CD4-positive, alpha-beta T cell (primary cell): ENCODE measurements around the gene CAMK4. TPM values are rescaled to one million over a fixed set of nuclear protein-coding genes. Genes with fewer than 3 reads are reported as not detected.

Experiments used
- ATAC-seq: fragments of 200-7000 bp; cut with Tn5 transposase; one replicate; pipeline ENCODE4 v1.10.0; 2022; ENCODE audit warnings: mild to moderate bottlenecking; ENCODE audit not compliant: poor library complexity
- CTCF ChIA-PET: fragments of 350-600 bp; sonication (Branson Sonifier 250); formaldehyde crosslinking; loops from one replicate; lab custom pipeline; 2021; ENCODE audit warnings: antibody characterized with exemption, inconsistent platforms; lab: Charles Lee
- POLR2A ChIA-PET: fragments of 350-600 bp; sonication (Branson Sonifier 250); formaldehyde crosslinking; loops from one replicate; lab custom pipeline; 2021; ENCODE audit warnings: antibody characterized with exemption, inconsistent platforms; lab: Charles Lee
- DNase-seq, 14 experiments: peaks; one replicate each; pipeline ENCODE4 v3.0.0-alpha.2; 2013 to 2020; ENCODE audit warnings: mixed read lengths in 2 of 14
- H3K27ac ChIP-seq, 2 donors: one replicate each; pipeline versions ENCODE4 v1.5.1 to v1.7.0; 2013; ENCODE audit warnings: low read length in 2 of 2, low read depth in 1 of 2, mild to moderate bottlenecking in 1 of 2
- H3K27me3 ChIP-seq, 2 experiments: 1 replicate in 1 of 2; 2 replicates in 1 of 2; pipeline versions ENCODE4 v1.6.1 to v1.7.0; 2013; ENCODE audit warnings: low read length in 2 of 2, control low read depth in 1 of 2, mild to moderate bottlenecking in 1 of 2, moderate library complexity in 1 of 2; ENCODE audit not compliant: insufficient read depth in 2 of 2, control insufficient read depth in 1 of 2
- H3K36me3 ChIP-seq: one replicate; pipeline ENCODE4 v1.6.1; 2013; ENCODE audit warnings: low read length, control low read depth; ENCODE audit not compliant: insufficient read depth
- H3K4me1 ChIP-seq: one replicate; pipeline ENCODE4 v1.6.1; 2013; ENCODE audit warnings: low read length, control low read depth; ENCODE audit not compliant: insufficient read depth
- H3K4me3 ChIP-seq: one replicate; pipeline ENCODE4 v1.5.1; 2013; ENCODE audit warnings: mild to moderate bottlenecking, low read length, moderate library complexity
- H3K9me3 ChIP-seq, 2 experiments: 1 replicate in 1 of 2; 2 replicates in 1 of 2; pipeline versions ENCODE4 v1.6.1 to v1.7.0; 2013; ENCODE audit warnings: low read length in 2 of 2, mild to moderate bottlenecking in 2 of 2, control low read depth in 1 of 2, moderate library complexity in 1 of 2; ENCODE audit not compliant: control insufficient read depth in 1 of 2, insufficient read depth in 1 of 2
- H3K27ac Mint-ChIP-seq: one replicate; pipeline ENCODE4 v1.8.0; 2020; ENCODE audit warnings: mixed read lengths
- H3K27me3 Mint-ChIP-seq: one replicate; pipeline ENCODE4 v1.8.0; 2021; ENCODE audit warnings: mixed read lengths
- H3K36me3 Mint-ChIP-seq: one replicate; pipeline ENCODE4 v1.8.0; 2021; ENCODE audit warnings: low read depth, mixed read lengths
- H3K4me1 Mint-ChIP-seq: one replicate; pipeline ENCODE4 v1.8.0; 2021; ENCODE audit warnings: low read depth, mixed read lengths
- H3K4me3 Mint-ChIP-seq: one replicate; pipeline ENCODE4 v1.8.0; 2020; ENCODE audit warnings: mild to moderate bottlenecking, mixed read lengths
- H3K9me3 Mint-ChIP-seq: one replicate; pipeline ENCODE4 v1.8.0; 2020; ENCODE audit warnings: mixed read lengths
- intact Hi-C, 2 experiments: fragments of 100-400 bp; cut with DNase I in 1 of 2; cut with micrococcal nuclease in 1 of 2; formaldehyde crosslinking; loops; one replicate each; pipeline versions ENCODE4 v1.15.1 to v1.9.0; 2023 to 2025; cut with DNase I, micrococcal nuclease
- total RNA-seq, 174 experiments: library from RNA in 2 of 174; stranded (reverse) in 2 of 174; gene quantifications; one replicate each; pipeline ENCODE4 v1.2.3 and lab custom pipeline; 2021 to 2026
- TF ChIP-seq, protein P1 (sequence below): fragments of 200-600 bp; IDR thresholded peaks from one replicate; pipeline ENCODE4 v1.8.0; 2022; ENCODE audit warnings: antibody characterized with exemption, mild to moderate bottlenecking

Gene CAMK4
- total RNA-seq, 2 experiments from 2014 or later, result 202 to 225 TPM

DNA sequence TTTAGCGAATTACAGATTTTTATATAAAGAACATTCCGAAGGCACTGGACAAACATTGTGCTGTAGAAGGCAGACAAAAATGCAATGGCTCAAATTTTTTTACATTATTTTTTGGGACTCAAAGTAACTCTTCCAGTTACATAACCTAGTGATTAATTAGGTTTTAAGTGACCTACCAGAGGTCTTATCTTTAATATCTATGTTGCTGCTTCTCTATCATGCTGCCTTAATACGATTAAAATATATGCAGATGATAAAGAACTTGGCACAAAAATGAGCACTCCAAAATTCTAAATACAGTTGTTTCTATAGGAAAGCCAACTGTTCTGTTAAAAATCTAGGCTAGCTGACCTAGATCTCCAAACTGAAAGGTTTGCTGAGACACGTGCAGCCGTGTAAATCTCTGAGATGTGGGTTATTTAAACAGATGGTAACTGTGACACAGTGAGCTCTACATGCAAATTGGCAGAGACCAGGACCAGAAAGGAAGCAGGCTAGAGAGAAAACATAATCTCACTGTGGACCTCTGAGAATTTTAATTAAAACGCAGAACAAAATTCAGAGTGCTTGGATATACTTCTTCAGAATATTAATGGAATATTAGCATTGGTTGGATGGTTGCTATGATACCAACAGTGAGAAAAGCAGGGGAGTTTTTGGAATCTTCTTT, 56.2 kb downstream of the CAMK4 start:
- peaks cover 90% of the 10 kb centered on the region for H3K4me1 Mint-ChIP-seq
- no peaks in the 10 kb centered on the region for H3K9me3 Mint-ChIP-seq
- no peaks in the 10 kb centered on the region for H3K27me3 Mint-ChIP-seq
- Histone ChIP-seq H3K9me3 (no peaks in the 10 kb centered on the region), H3K4me3 (no peak overlapping the region), H3K27me3 (no peaks in the 10 kb centered on the region), H3K4me1 (peaks cover 14% of the 10 kb centered on the region), H3K36me3 (no peaks in the 10 kb centered on the region), H3K27ac (no peak overlapping the region)
- TF ChIP-seq, protein P1, sequence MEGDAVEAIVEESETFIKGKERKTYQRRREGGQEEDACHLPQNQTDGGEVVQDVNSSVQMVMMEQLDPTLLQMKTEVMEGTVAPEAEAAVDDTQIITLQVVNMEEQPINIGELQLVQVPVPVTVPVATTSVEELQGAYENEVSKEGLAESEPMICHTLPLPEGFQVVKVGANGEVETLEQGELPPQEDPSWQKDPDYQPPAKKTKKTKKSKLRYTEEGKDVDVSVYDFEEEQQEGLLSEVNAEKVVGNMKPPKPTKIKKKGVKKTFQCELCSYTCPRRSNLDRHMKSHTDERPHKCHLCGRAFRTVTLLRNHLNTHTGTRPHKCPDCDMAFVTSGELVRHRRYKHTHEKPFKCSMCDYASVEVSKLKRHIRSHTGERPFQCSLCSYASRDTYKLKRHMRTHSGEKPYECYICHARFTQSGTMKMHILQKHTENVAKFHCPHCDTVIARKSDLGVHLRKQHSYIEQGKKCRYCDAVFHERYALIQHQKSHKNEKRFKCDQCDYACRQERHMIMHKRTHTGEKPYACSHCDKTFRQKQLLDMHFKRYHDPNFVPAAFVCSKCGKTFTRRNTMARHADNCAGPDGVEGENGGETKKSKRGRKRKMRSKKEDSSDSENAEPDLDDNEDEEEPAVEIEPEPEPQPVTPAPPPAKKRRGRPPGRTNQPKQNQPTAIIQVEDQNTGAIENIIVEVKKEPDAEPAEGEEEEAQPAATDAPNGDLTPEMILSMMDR, result no peak
- H3K36me3 Mint-ChIP-seq, result peaks cover 9% of the 10 kb centered on the region
- H3K4me3 Mint-ChIP-seq, result no peak overlapping the region
- ChIA-PET CTCF (interaction anchor here (1.2 to 7.9 kb wide), 5 partner anchors 35 to 123 kb away, joined by 3 to 61 read pairs (median 11); partner anchors contain the start of gene CAMK4), POLR2A (interaction anchor here (4.5 to 5.1 kb wide), 2 partner anchors 50 to 56 kb away, joined by 29 to 42 read pairs; partner anchors contain the start of gene CAMK4)
- intact Hi-C loops, result loop anchor here (5.0 to 10.0 kb wide), 3 partner anchors 54 to 867 kb away; no protein-coding TSS in a partner anchor
- DNase-seq (no peak), ATAC-seq (no peak)
- no peak overlapping the region for H3K27ac Mint-ChIP-seq

DNA sequence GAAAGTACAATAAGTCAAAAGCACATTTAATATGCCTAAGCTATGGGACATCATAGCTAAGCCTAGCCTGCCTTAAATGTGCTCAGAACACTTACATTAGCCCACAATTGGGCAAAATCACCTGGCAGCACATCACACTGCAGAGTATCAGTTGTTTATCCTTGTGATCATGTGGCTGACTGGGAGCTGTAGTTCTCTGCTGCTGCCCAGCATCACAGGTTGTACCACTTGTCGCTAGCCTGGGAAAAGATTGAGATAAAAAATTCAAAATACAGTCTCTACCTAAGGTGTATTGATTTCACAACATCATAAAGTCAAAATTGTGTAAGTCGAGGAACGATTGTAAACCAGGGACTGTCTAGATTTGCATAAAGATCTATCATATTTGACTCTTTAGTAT, 58.6 kb downstream of the CAMK4 start:
- DNase-seq, result no peak
- Histone ChIP-seq H3K9me3 (no peaks in the 10 kb centered on the region), H3K4me3 (no peak overlapping the region), H3K36me3 (no peaks in the 10 kb centered on the region), H3K4me1 (peaks cover 14% of the 10 kb centered on the region), H3K27me3 (no peaks in the 10 kb centered on the region), H3K27ac (no peak overlapping the region)
- H3K27me3 Mint-ChIP-seq, result no peaks in the 10 kb centered on the region
- H3K36me3 Mint-ChIP-seq, result peaks cover 20% of the 10 kb centered on the region
- POLR2A ChIA-PET, result no interaction called here
- CTCF ChIA-PET, result interaction anchor here (7.9 kb wide), 1 partner anchor 126 kb away, joined by 61 read pairs; no protein-coding TSS in a partner anchor
- intact Hi-C loops, result loop anchor here (5.0 to 10.0 kb wide), 3 partner anchors 52 to 865 kb away; no protein-coding TSS in a partner anchor
- H3K9me3 Mint-ChIP-seq, result no peaks in the 10 kb centered on the region
- peak overlapping the region; percentile 31 for H3K27ac Mint-ChIP-seq
- no peak overlapping the region for H3K4me3 Mint-ChIP-seq
- peaks cover 88% of the 10 kb centered on the region for H3K4me1 Mint-ChIP-seq
- TF ChIP-seq, protein P1, result no peak
- no peak for ATAC-seq

DNA sequence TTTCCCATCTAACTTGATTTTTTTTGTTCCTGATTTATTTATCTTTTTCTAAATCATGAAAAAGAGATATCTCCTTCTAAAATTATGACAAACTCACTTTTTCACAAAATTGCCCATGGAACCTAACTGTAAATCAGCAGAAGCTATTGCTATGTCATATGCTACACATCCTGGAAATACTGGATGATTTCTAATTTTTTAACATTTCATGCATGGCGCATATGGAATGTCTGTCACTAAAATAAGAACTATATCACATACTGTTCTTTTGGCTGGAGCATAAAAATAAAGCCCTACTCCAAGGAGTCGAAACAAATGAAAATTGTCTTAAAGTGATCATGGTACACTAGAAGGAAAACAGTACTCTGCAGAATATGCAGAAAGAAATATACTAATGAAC, 60.6 kb downstream of the CAMK4 start:
- H3K36me3 Mint-ChIP-seq, result peaks cover 38% of the 10 kb centered on the region
- no peak overlapping the region for H3K4me3 ChIP-seq
- no peaks in the 10 kb centered on the region for H3K9me3 ChIP-seq
- H3K4me3 Mint-ChIP-seq, result no peak overlapping the region
- TF ChIP-seq, protein P1, result no peak
- H3K4me1 Mint-ChIP-seq, result peaks cover 90% of the 10 kb centered on the region
- H3K27me3 Mint-ChIP-seq, result no peaks in the 10 kb centered on the region
- H3K27ac Mint-ChIP-seq, result peak overlapping the region; percentile 52
- peaks cover 6% of the 10 kb centered on the region for H3K4me1 ChIP-seq
- no peak for DNase-seq
- CTCF ChIA-PET, result no interaction called here
- H3K27me3 ChIP-seq, result no peaks in the 10 kb centered on the region
- no peak for ATAC-seq
- H3K9me3 Mint-ChIP-seq, result no peaks in the 10 kb centered on the region
- POLR2A ChIA-PET, result no interaction called here
- no peak overlapping the region for H3K27ac ChIP-seq
- peaks cover 2% of the 10 kb centered on the region for H3K36me3 ChIP-seq
- intact Hi-C loops, result loop anchor here (5.0 to 10.0 kb wide), 3 partner anchors 50 to 862 kb away; no protein-coding TSS in a partner anchor
